ENCODE results near the gene PTPRQ.
A peak's percentile ranks its signal among the peaks of the same experiment; 100 is the strongest.

The PTPRQ gene

DNA sequence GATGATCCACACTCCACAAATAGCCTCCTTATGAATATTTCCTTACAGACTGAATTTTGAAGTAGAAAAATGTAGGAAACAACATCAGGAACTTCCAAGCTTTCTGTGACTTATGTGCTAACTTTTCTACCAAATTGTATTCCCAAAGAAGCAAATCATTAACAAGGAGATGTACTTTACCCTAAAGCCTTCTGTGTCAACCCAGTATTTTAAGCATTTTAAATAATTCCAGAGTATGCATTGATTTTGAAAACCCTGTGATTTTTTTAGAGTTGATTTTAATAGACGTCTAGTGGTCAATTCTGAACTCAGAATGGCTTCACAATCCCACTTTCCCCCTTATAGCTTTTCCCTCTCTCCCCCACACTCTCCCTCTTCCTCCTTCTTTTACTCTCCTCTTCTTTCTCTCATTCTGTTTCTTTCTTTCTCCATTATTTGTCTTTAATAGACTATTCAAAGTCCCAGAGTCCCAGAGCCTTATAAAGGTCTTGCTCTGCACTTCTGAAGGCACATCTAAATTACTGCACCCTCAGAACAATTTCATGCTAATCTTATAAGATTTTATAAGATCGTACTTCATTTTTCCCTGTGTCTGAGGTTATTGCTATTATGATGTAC lies 253.3 kb downstream of the PTPRQ start:
- Histone ChIP-seq H3K9ac (ENCODE audit: low read depth, low read length) (no peak overlapping the region), H3K9me3 (ENCODE audit: control insufficient read depth, insufficient read depth, low read length) (no peaks in the 10 kb centered on the region), H3K4me3 (ENCODE audit: low read depth, low read length) (no peak overlapping the region), H3K36me3 (ENCODE audit: control insufficient read depth, insufficient read depth, low read length) (no peaks in the 10 kb centered on the region), H3K4me1 (ENCODE audit: control insufficient read depth, insufficient read depth, low read length) (no peaks in the 10 kb centered on the region), H3K27me3 (ENCODE audit: control insufficient read depth, insufficient read depth, low read length) (peaks cover 4% of the 10 kb centered on the region)

GRCh38 chr12:80698256-80698655 lies 254.2 kb downstream of the PTPRQ start:
- H3K9ac ChIP-seq (ENCODE audit: low read depth, low read length): no peak overlapping the region
- no peak overlapping the region for H3K4me3 ChIP-seq (ENCODE audit: low read depth, low read length)
- H3K9me3 ChIP-seq (ENCODE audit: control insufficient read depth, insufficient read depth, low read length): no peaks in the 10 kb centered on the region
- peaks cover 5% of the 10 kb centered on the region for H3K4me1 ChIP-seq (ENCODE audit: control insufficient read depth, insufficient read depth, low read length)
- H3K27me3 ChIP-seq (ENCODE audit: control insufficient read depth, insufficient read depth, low read length): peaks cover 13% of the 10 kb centered on the region
- no peaks in the 10 kb centered on the region for H3K36me3 ChIP-seq (ENCODE audit: control insufficient read depth, insufficient read depth, low read length)

GRCh38 chr12:80698847-80699542 lies 255.0 kb downstream of the PTPRQ start:
- Histone ChIP-seq H3K9ac (ENCODE audit: low read depth, low read length) (no peak overlapping the region), H3K9me3 (ENCODE audit: control insufficient read depth, insufficient read depth, low read length) (no peaks in the 10 kb centered on the region), H3K4me1 (ENCODE audit: control insufficient read depth, insufficient read depth, low read length) (peaks cover 9% of the 10 kb centered on the region), H3K36me3 (ENCODE audit: control insufficient read depth, insufficient read depth, low read length) (no peaks in the 10 kb centered on the region), H3K4me3 (ENCODE audit: low read depth, low read length) (no peak overlapping the region), H3K27me3 (ENCODE audit: control insufficient read depth, insufficient read depth, low read length) (peaks cover 20% of the 10 kb centered on the region)

GRCh38 chr12:80700327-80700726 lies 256.3 kb downstream of the PTPRQ start:
- Histone ChIP-seq H3K36me3 (ENCODE audit: control insufficient read depth, insufficient read depth, low read length) (no peaks in the 10 kb centered on the region), H3K4me3 (ENCODE audit: low read depth, low read length) (no peak overlapping the region), H3K4me1 (ENCODE audit: control insufficient read depth, insufficient read depth, low read length) (peaks cover 9% of the 10 kb centered on the region)

GRCh38 chr12:80701388-80701787 lies 257.4 kb downstream of the PTPRQ start:
- peaks cover 44% of the 10 kb centered on the region for H3K27me3 ChIP-seq (ENCODE audit: control insufficient read depth, insufficient read depth, low read length)
- no peaks in the 10 kb centered on the region for H3K9me3 ChIP-seq (ENCODE audit: control insufficient read depth, insufficient read depth, low read length)
- H3K4me3 ChIP-seq (ENCODE audit: low read depth, low read length): no peak overlapping the region

More at GRCh38 chr12:80700327-80700726, 256.3 kb downstream of the PTPRQ start:
- H3K9ac ChIP-seq (ENCODE audit: low read depth, low read length): no peak overlapping the region
- peaks cover 34% of the 10 kb centered on the region for H3K27me3 ChIP-seq (ENCODE audit: control insufficient read depth, insufficient read depth, low read length)
- H3K9me3 ChIP-seq (ENCODE audit: control insufficient read depth, insufficient read depth, low read length): no peaks in the 10 kb centered on the region

DNA sequence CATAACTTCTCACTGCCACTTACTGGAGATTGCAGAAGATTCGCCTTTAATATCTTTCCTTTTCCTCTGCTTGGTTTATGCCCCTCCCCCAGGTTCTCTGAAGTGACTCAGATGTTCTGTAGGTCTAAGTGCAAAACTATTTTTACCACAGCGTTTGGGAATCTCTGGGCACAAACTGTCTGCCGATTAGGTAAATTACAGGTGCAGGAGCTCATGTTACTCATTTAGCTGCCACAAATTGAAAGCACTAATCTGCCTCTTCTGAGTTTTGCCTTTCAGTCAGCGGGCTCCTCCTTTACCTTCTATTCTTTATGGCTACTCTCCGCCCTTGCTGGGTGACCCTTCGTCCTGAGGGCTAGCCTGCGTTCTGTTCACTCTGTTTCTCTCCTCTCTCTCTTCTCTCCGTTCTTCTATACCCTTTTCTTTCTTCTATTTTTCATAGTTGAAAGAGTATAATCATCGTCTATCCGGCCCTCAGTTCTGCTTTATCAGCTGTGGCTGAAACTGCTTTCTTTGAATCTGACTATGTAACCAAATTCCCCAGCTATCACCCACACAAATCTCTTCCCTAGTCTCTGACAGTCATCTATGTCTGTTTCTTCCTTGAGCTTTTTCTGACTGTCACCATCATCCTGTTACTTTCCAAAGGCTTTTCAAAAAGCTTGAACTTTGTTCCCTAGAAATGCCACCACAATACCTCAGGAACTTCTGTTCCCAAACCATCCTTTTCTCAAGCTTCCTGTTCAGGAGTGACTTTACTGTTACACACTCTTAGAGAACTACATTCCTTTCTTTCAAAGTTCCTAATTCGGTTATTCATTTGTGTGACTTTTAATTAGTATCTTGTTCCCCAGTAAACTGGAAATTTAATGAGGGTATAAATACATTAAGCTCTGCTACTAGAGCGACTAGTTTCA lies 259.1 kb downstream of the PTPRQ start:
- Histone ChIP-seq H3K4me1 (ENCODE audit: control insufficient read depth, insufficient read depth, low read length) (peaks cover 9% of the 10 kb centered on the region), H3K9ac (ENCODE audit: low read depth, low read length) (no peak overlapping the region), H3K4me3 (ENCODE audit: low read depth, low read length) (no peak overlapping the region), H3K27me3 (ENCODE audit: control insufficient read depth, insufficient read depth, low read length) (peaks cover 62% of the 10 kb centered on the region), H3K36me3 (ENCODE audit: control insufficient read depth, insufficient read depth, low read length) (no peaks in the 10 kb centered on the region), H3K9me3 (ENCODE audit: control insufficient read depth, insufficient read depth, low read length) (no peaks in the 10 kb centered on the region)

More at GRCh38 chr12:80701388-80701787, 257.4 kb downstream of the PTPRQ start:
- H3K4me1 ChIP-seq (ENCODE audit: control insufficient read depth, insufficient read depth, low read length): peaks cover 9% of the 10 kb centered on the region
- H3K36me3 ChIP-seq (ENCODE audit: control insufficient read depth, insufficient read depth, low read length): no peaks in the 10 kb centered on the region
- H3K9ac ChIP-seq (ENCODE audit: low read depth, low read length): no peak overlapping the region

DNA sequence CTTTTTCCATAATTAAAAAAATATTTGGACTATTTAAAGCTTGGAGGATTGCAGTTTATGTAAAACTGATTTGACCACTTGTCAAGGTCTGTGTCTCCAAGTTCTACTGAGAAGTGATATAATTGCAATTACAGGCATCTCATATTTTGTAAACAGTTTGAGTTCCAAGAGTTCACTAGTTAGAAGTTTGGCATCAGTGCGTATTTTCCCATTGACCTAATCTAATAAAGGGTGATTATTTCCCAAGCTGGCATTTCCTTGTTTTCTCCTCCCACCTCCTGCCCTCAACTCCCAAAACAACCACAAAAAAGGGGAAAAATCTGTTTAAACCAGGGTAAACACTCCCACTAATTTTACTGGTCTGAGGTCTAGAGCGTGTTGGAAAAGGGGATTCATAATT lies 260.4 kb downstream of the PTPRQ start:
- no peaks in the 10 kb centered on the region for H3K36me3 ChIP-seq (ENCODE audit: control insufficient read depth, insufficient read depth, low read length)
- no peaks in the 10 kb centered on the region for H3K9me3 ChIP-seq (ENCODE audit: control insufficient read depth, insufficient read depth, low read length)
- no peak overlapping the region for H3K4me3 ChIP-seq (ENCODE audit: low read depth, low read length)
- H3K4me1 ChIP-seq (ENCODE audit: control insufficient read depth, insufficient read depth, low read length): peaks cover 13% of the 10 kb centered on the region
- H3K9ac ChIP-seq (ENCODE audit: low read depth, low read length): no peak overlapping the region
- H3K27me3 ChIP-seq (ENCODE audit: control insufficient read depth, insufficient read depth, low read length): peaks cover 70% of the 10 kb centered on the region

- Histone ChIP-seq H3K9me3 (ENCODE audit: control insufficient read depth, insufficient read depth, low read length) (no peaks in the 10 kb centered on the region), H3K4me1 (ENCODE audit: control insufficient read depth, insufficient read depth, low read length) (peaks cover 24% of the 10 kb centered on the region), H3K9ac (ENCODE audit: low read depth, low read length) (no peak within 1 kb of the TSS), H3K36me3 (ENCODE audit: control insufficient read depth, insufficient read depth, low read length) (no peaks in the 10 kb centered on the region), H3K27me3 (ENCODE audit: control insufficient read depth, insufficient read depth, low read length) (peaks cover 98% of the 10 kb centered on the region), H3K4me3 (ENCODE audit: low read depth, low read length) (peak within 1 kb of the TSS; percentile 47)
These were observed 263.2 kb downstream of the PTPRQ start, which contains the start of gene MYF6 for GRCh38 chr12:80707126-80707829. Gene MYF6 (plus strand): TSS chr12:80707634. CDS start chr12:80707720, 86 bp downstream.

- Histone ChIP-seq H3K9ac (ENCODE audit: low read depth, low read length) (no peak overlapping the region), H3K4me3 (ENCODE audit: low read depth, low read length) (peak overlapping the region; percentile 22), H3K27me3 (ENCODE audit: control insufficient read depth, insufficient read depth, low read length) (peaks cover 98% of the 10 kb centered on the region), H3K9me3 (ENCODE audit: control insufficient read depth, insufficient read depth, low read length) (no peaks in the 10 kb centered on the region), H3K36me3 (ENCODE audit: control insufficient read depth, insufficient read depth, low read length) (no peaks in the 10 kb centered on the region), H3K4me1 (ENCODE audit: control insufficient read depth, insufficient read depth, low read length) (peaks cover 24% of the 10 kb centered on the region)
These were observed 263.8 kb downstream of the PTPRQ start for GRCh38 chr12:80707830-80708258.

- peak overlapping the region; percentile 47 for H3K4me3 ChIP-seq (ENCODE audit: low read depth, low read length)
These were observed 264.4 kb downstream of the PTPRQ start for GRCh38 chr12:80708259-80708974.

DNA sequence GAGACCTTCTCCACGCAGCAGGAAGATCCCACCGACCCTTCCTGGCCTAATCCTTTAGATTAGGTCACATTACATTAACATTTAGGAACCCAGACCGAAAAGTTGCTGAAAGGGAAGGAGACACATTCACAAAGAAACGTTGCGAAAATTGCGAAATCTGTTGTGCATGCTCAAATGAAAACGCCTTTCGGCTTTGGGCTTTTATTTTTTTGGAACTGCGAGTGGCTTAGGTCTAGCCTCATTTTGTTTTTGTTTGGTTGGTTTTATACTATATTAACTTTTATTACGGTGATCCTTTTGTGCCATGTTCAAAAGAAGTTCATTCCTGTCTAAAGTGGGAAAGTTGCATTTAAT lies 264.9 kb downstream of the PTPRQ start:
- H3K4me3 ChIP-seq (ENCODE audit: low read depth, low read length): peak overlapping the region; percentile 47
- H3K36me3 ChIP-seq (ENCODE audit: control insufficient read depth, insufficient read depth, low read length): no peaks in the 10 kb centered on the region
- H3K9ac ChIP-seq (ENCODE audit: low read depth, low read length): no peak overlapping the region
- H3K27me3 ChIP-seq (ENCODE audit: control insufficient read depth, insufficient read depth, low read length): peaks cover 98% of the 10 kb centered on the region
- H3K9me3 ChIP-seq (ENCODE audit: control insufficient read depth, insufficient read depth, low read length): no peaks in the 10 kb centered on the region
- H3K4me1 ChIP-seq (ENCODE audit: control insufficient read depth, insufficient read depth, low read length): peaks cover 24% of the 10 kb centered on the region

More at GRCh38 chr12:80708259-80708974, 264.4 kb downstream of the PTPRQ start:
- no peaks in the 10 kb centered on the region for H3K36me3 ChIP-seq (ENCODE audit: control insufficient read depth, insufficient read depth, low read length)
- H3K4me1 ChIP-seq (ENCODE audit: control insufficient read depth, insufficient read depth, low read length): peaks cover 23% of the 10 kb centered on the region
- H3K9me3 ChIP-seq (ENCODE audit: control insufficient read depth, insufficient read depth, low read length): no peaks in the 10 kb centered on the region
- peaks cover 98% of the 10 kb centered on the region for H3K27me3 ChIP-seq (ENCODE audit: control insufficient read depth, insufficient read depth, low read length)
- H3K9ac ChIP-seq (ENCODE audit: low read depth, low read length): no peak overlapping the region

All from iPS-15b (cell line).